Caco-2 (cell line): ENCODE data around the gene ARMH1. TPM values are rescaled to one million over a fixed set of nuclear protein-coding genes. Genes with fewer than 3 reads are reported as not detected.
A peak's percentile ranks its signal among the peaks of the same experiment; 100 is the strongest.

Experiments used
- Bru-seq: library from RNA; stranded (reverse); fragments of 400-500 nt; gene quantifications from one replicate; lab custom pipeline; 2021; lab: Mats Ljungman, UMichigan
- BruChase-seq, 2 experiments: library from RNA; stranded (reverse); fragments of 400-500 nt; gene quantifications; one replicate each; lab custom pipeline; 2021; lab: Mats Ljungman, UMichigan
- BruUV-seq: library from RNA; stranded (reverse); fragments of 400-500 nt; replicated peaks from 2 replicates; lab custom pipeline; 2021; lab: Mats Ljungman, UMichigan
- CTCF ChIA-PET: fragments of 300-600 bp; sonication (Branson Sonifier 250); formaldehyde crosslinking; loops from one replicate; lab custom pipeline; 2022; ENCODE audit warnings: antibody characterized with exemption; lab: Charles Lee
- POLR2A ChIA-PET: fragments of 300-600 bp; sonication (Branson Sonifier 250); formaldehyde crosslinking; loops from one replicate; lab custom pipeline; 2022; ENCODE audit warnings: antibody characterized with exemption; lab: Charles Lee
- DNase-seq, 2 experiments: peaks; one replicate each; pipeline versions ENCODE4 v3.0.0 to v3.0.0-alpha.2; 2020 to 2022
- H3K27me3 ChIP-seq: replicated peaks from 2 replicates; pipeline ENCODE4 v1.6.0; 2011; ENCODE audit warnings: low read length; ENCODE audit not compliant: control insufficient read depth, insufficient read depth
- H3K36me3 ChIP-seq: 2 replicates; pipeline ENCODE4 v1.5.1; 2011; ENCODE audit warnings: low read length; ENCODE audit not compliant: control insufficient read depth, insufficient read depth
- H3K4me1 ChIP-seq: fragments of 250-450 bp; sonication (Bioruptor Pico); 2 replicates; pipeline ENCODE4 v1.5.1; 2020; ENCODE audit warnings: mild to moderate bottlenecking
- H3K4me3 ChIP-seq: 2 replicates; pipeline ENCODE4 v1.5.1; 2011; ENCODE audit warnings: low read depth, mild to moderate bottlenecking, control low read depth, low read length
- H3K9me3 ChIP-seq: fragments of 250-450 bp; sonication (Bioruptor Pico); 2 replicates; pipeline ENCODE4 v1.5.1; 2020; ENCODE audit warnings: mild to moderate bottlenecking, moderate library complexity
- H3K27ac Mint-ChIP-seq: one replicate; pipeline ENCODE4 v1.8.0; 2022; ENCODE audit warnings: mixed read lengths; ENCODE audit not compliant: unreplicated experiment
- H3K27me3 Mint-ChIP-seq: one replicate; pipeline ENCODE4 v1.8.0; 2022; ENCODE audit warnings: mixed read lengths; ENCODE audit not compliant: insufficient read depth, unreplicated experiment
- H3K36me3 Mint-ChIP-seq: one replicate; pipeline ENCODE4 v1.8.0; 2022; ENCODE audit warnings: mild to moderate bottlenecking, mixed read lengths; ENCODE audit not compliant: insufficient read depth, unreplicated experiment
- H3K4me1 Mint-ChIP-seq: one replicate; pipeline ENCODE4 v1.8.0; 2022; ENCODE audit warnings: low read depth, mixed read lengths; ENCODE audit not compliant: unreplicated experiment
- H3K4me3 Mint-ChIP-seq: one replicate; pipeline ENCODE4 v1.8.0; 2022; ENCODE audit warnings: mild to moderate bottlenecking, moderate library complexity, mixed read lengths; ENCODE audit not compliant: unreplicated experiment
- H3K9me3 Mint-ChIP-seq: one replicate; pipeline ENCODE4 v1.8.0; 2022; ENCODE audit warnings: mixed read lengths; ENCODE audit not compliant: unreplicated experiment
- intact Hi-C: fragments of 100-400 bp; cut with micrococcal nuclease; formaldehyde crosslinking; loops from one replicate; pipeline ENCODE4 v1.10.0; 2022; ENCODE audit not compliant: unreplicated experiment
- long read RNA-seq: library from polyadenylated mRNA; stranded (forward); transcript quantifications from one replicate; pipeline ENCODE4 v2.0.0, GENCODE V29; 2022
- total RNA-seq: library from RNA; stranded (reverse); gene quantifications from 2 replicates; pipeline ENCODE4 v1.2.3, GENCODE V29; 2022
- TF ChIP-seq, protein P1 (sequence below), 2 experiments: fragments of 200-600 bp in 1 of 2; IDR thresholded peaks; 1 replicate in 1 of 2; 2 replicates in 1 of 2; pipeline versions ENCODE4 v1.5.1 to v1.8.0; 2011 to 2022; ENCODE audit warnings: antibody characterized with exemption in 1 of 2, control low read depth in 1 of 2, inconsistent platforms in 1 of 2, low read depth in 1 of 2, low read length in 1 of 2, mild to moderate bottlenecking in 1 of 2, moderate library complexity in 1 of 2; ENCODE audit not compliant: insufficient read depth in 1 of 2, severe bottlenecking in 1 of 2, unreplicated experiment in 1 of 2

Gene ARMH1
- 0.37 TPM in 1 of 2 replicates, not detected in the other for total RNA-seq
- percentile 31 among the genes with signal in this experiment for Bru-seq, nascent RNA
- BruChase-seq, experiment 1, labeled RNA remaining after a 2-hour chase: percentile 21 among the genes with signal in this experiment
- BruChase-seq, experiment 2, labeled RNA remaining after a 6-hour chase: percentile 27 among the genes with signal in this experiment
- long read RNA-seq: 0 reads

DNA sequence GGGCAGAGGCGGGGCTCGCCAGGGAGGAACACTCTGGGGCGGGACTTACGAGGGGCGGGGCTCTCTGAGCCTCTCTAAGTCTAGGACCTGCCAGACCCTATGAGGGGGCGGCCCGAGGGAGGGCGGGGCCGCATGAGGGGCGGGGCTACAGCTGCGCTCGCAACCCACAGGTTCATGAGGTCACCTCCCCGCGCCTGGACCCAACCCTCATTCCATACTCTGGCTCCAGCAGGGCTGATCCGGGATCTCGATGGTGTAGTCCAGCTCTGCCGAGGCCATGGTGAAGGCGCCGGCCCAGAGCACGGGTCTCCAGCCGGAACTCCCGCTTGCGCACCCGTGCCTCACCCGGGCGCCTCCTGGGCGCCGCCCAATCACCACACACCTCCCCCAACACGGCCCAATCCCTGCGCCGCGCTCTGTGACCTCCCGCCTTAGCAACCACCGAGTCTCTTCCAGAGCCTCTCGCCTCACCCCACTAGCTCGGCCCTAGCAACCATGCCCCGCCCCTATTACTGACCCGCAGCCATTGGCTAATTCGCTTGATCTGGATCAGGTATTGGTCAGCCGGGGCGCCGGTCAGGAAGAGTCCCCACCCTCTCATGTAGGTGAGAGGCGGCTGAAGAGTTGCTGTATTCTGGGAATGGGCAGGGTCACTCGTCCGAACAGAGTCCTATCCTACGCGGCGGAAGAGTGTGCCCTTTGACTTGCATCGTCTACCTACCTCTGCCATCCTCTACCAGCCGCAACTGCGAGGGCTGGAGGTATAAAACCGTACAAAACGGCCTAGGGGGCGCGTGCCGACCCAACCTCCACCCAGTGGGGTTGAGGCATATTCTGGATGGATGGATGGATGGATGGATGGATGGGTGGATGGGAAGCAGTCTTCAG lies at the start of gene ARMH1, which contains the start of gene TMEM53:
ARMH1 (plus strand) TSS at position 602 of the 888 bp plus-strand sequence. CDS start 14,984 bp downstream, outside the sequence.
TMEM53 (minus strand) TSS at position 369 of the 888 bp plus-strand sequence; CDS start at position 279, 90 bp downstream.
- peak; percentile 97 to 99 for DNase-seq
- H3K9me3 ChIP-seq: no peaks in the 10 kb centered on the region
- CTCF ChIA-PET: interaction anchor here (0.5 to 1.4 kb wide), 4 partner anchors 19 to 793 kb away, joined by 3 to 11 read pairs (median 4); no protein-coding TSS in a partner anchor
- H3K9me3 Mint-ChIP-seq: no peaks in the 10 kb centered on the region
- H3K27me3 Mint-ChIP-seq: no peaks in the 10 kb centered on the region
- H3K4me3 Mint-ChIP-seq: peak within 1 kb of the TSS; percentile 75
- H3K36me3 ChIP-seq: no peaks in the 10 kb centered on the region
- no peaks in the 10 kb centered on the region for H3K27me3 ChIP-seq
- intact Hi-C loops: loop anchor here (1.0 kb wide), 1 partner anchor 43 kb away; no protein-coding TSS in a partner anchor
- peak within 1 kb of the TSS; percentile 73 for H3K4me3 ChIP-seq
- POLR2A ChIA-PET: interaction anchor here (0.5 to 1.3 kb wide), 9 partner anchors 21 to 629 kb away, joined by 3 to 11 read pairs (median 4); partner anchors contain the start of gene RNU5D-1
- no TSS peak for BruUV-seq
- H3K4me1 Mint-ChIP-seq: no peaks in the 10 kb centered on the region
- H3K27ac Mint-ChIP-seq: peak within 1 kb of the TSS; percentile 88
- TF ChIP-seq, protein P1, sequence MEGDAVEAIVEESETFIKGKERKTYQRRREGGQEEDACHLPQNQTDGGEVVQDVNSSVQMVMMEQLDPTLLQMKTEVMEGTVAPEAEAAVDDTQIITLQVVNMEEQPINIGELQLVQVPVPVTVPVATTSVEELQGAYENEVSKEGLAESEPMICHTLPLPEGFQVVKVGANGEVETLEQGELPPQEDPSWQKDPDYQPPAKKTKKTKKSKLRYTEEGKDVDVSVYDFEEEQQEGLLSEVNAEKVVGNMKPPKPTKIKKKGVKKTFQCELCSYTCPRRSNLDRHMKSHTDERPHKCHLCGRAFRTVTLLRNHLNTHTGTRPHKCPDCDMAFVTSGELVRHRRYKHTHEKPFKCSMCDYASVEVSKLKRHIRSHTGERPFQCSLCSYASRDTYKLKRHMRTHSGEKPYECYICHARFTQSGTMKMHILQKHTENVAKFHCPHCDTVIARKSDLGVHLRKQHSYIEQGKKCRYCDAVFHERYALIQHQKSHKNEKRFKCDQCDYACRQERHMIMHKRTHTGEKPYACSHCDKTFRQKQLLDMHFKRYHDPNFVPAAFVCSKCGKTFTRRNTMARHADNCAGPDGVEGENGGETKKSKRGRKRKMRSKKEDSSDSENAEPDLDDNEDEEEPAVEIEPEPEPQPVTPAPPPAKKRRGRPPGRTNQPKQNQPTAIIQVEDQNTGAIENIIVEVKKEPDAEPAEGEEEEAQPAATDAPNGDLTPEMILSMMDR (IDR thresholded peaks at IDR 0.05; ENCODE audit: insufficient read depth in 1 of 2, low read depth in 1 of 2, low read length in 1 of 2, severe bottlenecking in 1 of 2, unreplicated experiment in 1 of 2): peak in 1 of 2 experiments; percentile 4
- peaks cover 3% of the 10 kb centered on the region; the same call in 1 of the 2 replicates for H3K4me1 ChIP-seq
- H3K36me3 Mint-ChIP-seq: peaks cover 8% of the 10 kb centered on the region

DNA sequence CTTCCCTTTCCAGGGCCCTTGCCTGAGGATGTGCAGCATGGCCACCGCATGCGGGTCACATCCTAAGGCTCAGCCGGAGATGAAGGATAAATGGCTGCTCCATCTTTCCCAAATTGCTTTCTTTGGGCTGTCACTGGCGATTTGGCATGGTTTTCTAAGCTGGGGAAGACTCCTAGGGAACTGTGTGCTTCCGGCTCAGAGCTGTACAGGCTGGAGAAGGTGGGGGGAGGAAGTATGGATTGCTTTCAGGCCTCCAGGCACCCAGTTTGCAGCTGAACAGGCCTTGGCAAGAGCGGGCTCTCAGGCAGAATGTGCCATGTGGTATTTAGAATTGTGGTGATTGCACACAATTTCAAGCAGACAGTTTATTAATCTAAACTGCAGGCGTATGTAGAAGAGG lies 49.2 kb upstream of the ARMH1 start:
- H3K4me3 Mint-ChIP-seq: no peak overlapping the region

More for the DNA sequence above, 49.2 kb upstream of the ARMH1 start:
- intact Hi-C loops: no loop called here
- H3K36me3 Mint-ChIP-seq: no peaks in the 10 kb centered on the region
- H3K9me3 ChIP-seq: no peaks in the 10 kb centered on the region
- H3K4me3 ChIP-seq: no peak overlapping the region
- no TSS peak for BruUV-seq
- H3K9me3 Mint-ChIP-seq: no peaks in the 10 kb centered on the region
- H3K27me3 Mint-ChIP-seq: no peaks in the 10 kb centered on the region
- no peak for DNase-seq
- no peaks in the 10 kb centered on the region for H3K27me3 ChIP-seq
- H3K4me1 ChIP-seq: no peaks in the 10 kb centered on the region
- ChIA-PET POLR2A (no interaction called here), CTCF (interaction anchor here (0.7 kb wide), 1 partner anchor 14 kb away, joined by 3 read pairs; no protein-coding TSS in a partner anchor)
- H3K4me1 Mint-ChIP-seq: peaks cover under 1% of the 10 kb centered on the region
- TF ChIP-seq, protein P1 (IDR thresholded peaks at IDR 0.05; ENCODE audit: insufficient read depth in 1 of 2, low read depth in 1 of 2, low read length in 1 of 2, severe bottlenecking in 1 of 2, unreplicated experiment in 1 of 2): no peak
- no peak overlapping the region for H3K27ac Mint-ChIP-seq
- H3K36me3 ChIP-seq: no peaks in the 10 kb centered on the region
